ENCODE measurements around the gene STRN3.

The STRN3 gene

GRCh38 chr14:30869551-30870155 is 156.5 kb downstream of the STRN3 start:
- DNase-seq (ENCODE audit: low read depth) = no peak

- no peak for DNase-seq (ENCODE audit: low read depth)
Observed at GRCh38 chr14:30868736-30869135, 157.4 kb downstream of the STRN3 start.

GRCh38 chr14:30864934-30865333 is 161.2 kb downstream of the STRN3 start:
- DNase-seq (ENCODE audit: low read depth) = no peak

- no peak for DNase-seq (ENCODE audit: low read depth)
Observed at GRCh38 chr14:30861200-30861599, 165.0 kb downstream of the STRN3 start.

- DNase-seq (ENCODE audit: low read depth) = no peak
Observed at GRCh38 chr14:30855345-30856037, 170.7 kb downstream of the STRN3 start.

GRCh38 chr14:30854492-30854891 is 171.7 kb downstream of the STRN3 start:
- DNase-seq (ENCODE audit: low read depth) = no peak

GRCh38 chr14:30853946-30854345 is 172.2 kb downstream of the STRN3 start:
- DNase-seq (ENCODE audit: low read depth) = no peak

GRCh38 chr14:30849983-30850382 is 176.2 kb downstream of the STRN3 start:
- DNase-seq (ENCODE audit: low read depth) = no peak

GRCh38 chr14:30849354-30849753 is 176.8 kb downstream of the STRN3 start:
- DNase-seq (ENCODE audit: low read depth) = no peak

GRCh38 chr14:30848449-30849240 is 177.5 kb downstream of the STRN3 start:
- DNase-seq (ENCODE audit: low read depth) = no peak

Measured in stimulated activated CD8-positive, alpha-beta memory T cell treated with anti-CD3 and anti-CD28 coated beads, Interleukin-12 subunit alpha, Interleukin-12 subunit beta, amount 100 ng/mL, for 4 hours (primary cell).